Mesenchymal stem cell (in vitro differentiated cells and primary cell): Measurements from ENCODE around the gene DNAJC5G.
"Not testable (repeated sequence)": the region's sequence is repeated elsewhere in the genome, so short reads cannot be mapped to it uniquely, and the experiment has no call there.

Source experiments
- DNase-seq: peaks from one replicate; pipeline ENCODE4 v3.0.0-alpha.2; 2013
- H2AFZ ChIP-seq: one replicate; pipeline ENCODE4 v1.6.1; 2013; ENCODE audit warnings: low read depth, mild to moderate bottlenecking, control low read depth, inconsistent platforms, low read length, moderate library complexity
- H2AK5ac ChIP-seq: 2 replicates; pipeline ENCODE4 v1.6.1; 2013; ENCODE audit warnings: low read length, moderate library complexity, mild to moderate bottlenecking, inconsistent platforms; ENCODE audit not compliant: severe bottlenecking
- H2BK120ac ChIP-seq: one replicate; pipeline ENCODE4 v1.6.1; 2013; ENCODE audit warnings: low read depth, mild to moderate bottlenecking, inconsistent platforms, low read length, moderate library complexity
- H2BK12ac ChIP-seq, 2 experiments: one replicate each; pipeline ENCODE4 v1.6.1; 2013; ENCODE audit warnings: inconsistent platforms in 2 of 2, low read length in 2 of 2, mild to moderate bottlenecking in 2 of 2, moderate library complexity in 2 of 2, control low read depth in 1 of 2
- H2BK15ac ChIP-seq: one replicate; pipeline ENCODE4 v1.6.1; 2013; ENCODE audit warnings: mild to moderate bottlenecking, low read depth, inconsistent platforms; ENCODE audit not compliant: poor library complexity, severe bottlenecking
- H2BK5ac ChIP-seq: 2 replicates; pipeline ENCODE4 v1.6.1; 2013; ENCODE audit warnings: low read depth, mild to moderate bottlenecking, low read length, control low read depth, inconsistent platforms; ENCODE audit not compliant: poor library complexity, severe bottlenecking
- H3K14ac ChIP-seq, 2 experiments: one replicate each; pipeline ENCODE4 v1.6.1; 2013; ENCODE audit warnings: inconsistent platforms in 2 of 2, low read length in 2 of 2, control low read depth in 1 of 2, mild to moderate bottlenecking in 1 of 2, moderate library complexity in 1 of 2
- H3K18ac ChIP-seq, 2 experiments: one replicate each; pipeline ENCODE4 v1.6.1; 2013; ENCODE audit warnings: inconsistent platforms in 2 of 2, low read length in 2 of 2, control low read depth in 1 of 2, low read depth in 1 of 2, mild to moderate bottlenecking in 1 of 2
- H3K23ac ChIP-seq, 2 experiments: one replicate each; pipeline ENCODE4 v1.6.1; 2013; ENCODE audit warnings: inconsistent platforms in 2 of 2, low read length in 2 of 2, mild to moderate bottlenecking in 2 of 2, moderate library complexity in 2 of 2, control low read depth in 1 of 2
- H3K27ac ChIP-seq: 2 replicates; pipeline ENCODE4 v1.5.1; 2013; ENCODE audit warnings: mild to moderate bottlenecking, moderate library complexity, low read length, control low read depth, inconsistent platforms; ENCODE audit not compliant: poor library complexity, severe bottlenecking
- H3K27me3 ChIP-seq, 2 experiments: 2 replicates each; pipeline versions ENCODE4 v1.6.1 to v1.7.0; 2013; ENCODE audit warnings: low read length in 2 of 2, mild to moderate bottlenecking in 2 of 2, moderate library complexity in 2 of 2, control low read depth in 1 of 2, inconsistent platforms in 1 of 2; ENCODE audit not compliant: control insufficient read depth in 1 of 2, insufficient read depth in 1 of 2
- H3K36me3 ChIP-seq, 2 experiments: 2 replicates each; pipeline versions ENCODE4 v1.6.1 to v1.7.0; 2013; ENCODE audit warnings: low read length in 2 of 2, control low read depth in 1 of 2, inconsistent platforms in 1 of 2, low read depth in 1 of 2, mild to moderate bottlenecking in 1 of 2; ENCODE audit not compliant: insufficient read depth in 2 of 2, control insufficient read depth in 1 of 2
- H3K4ac ChIP-seq, 2 experiments: one replicate each; pipeline ENCODE4 v1.6.1; 2013; ENCODE audit warnings: inconsistent platforms in 2 of 2, low read length in 2 of 2, mild to moderate bottlenecking in 2 of 2, moderate library complexity in 2 of 2, control low read depth in 1 of 2, low read depth in 1 of 2
- H3K4me1 ChIP-seq: 2 replicates; pipeline ENCODE4 v1.6.1; 2013; ENCODE audit warnings: low read depth, low read length, control low read depth; ENCODE audit not compliant: control insufficient read depth, insufficient read depth
- H3K4me2 ChIP-seq: 2 replicates; pipeline ENCODE4 v1.6.1; 2013; ENCODE audit warnings: low read length, mild to moderate bottlenecking, inconsistent platforms; ENCODE audit not compliant: poor library complexity, severe bottlenecking
- H3K4me3 ChIP-seq, 2 experiments: 2 replicates each; pipeline versions ENCODE4 v1.5.1 to v1.7.0; 2013; ENCODE audit warnings: low read length in 2 of 2, mild to moderate bottlenecking in 2 of 2, control low read depth in 1 of 2, low read depth in 1 of 2; ENCODE audit not compliant: insufficient read depth in 1 of 2
- H3K79me1 ChIP-seq: replicated peaks from 2 replicates; pipeline ENCODE4 v1.6.1; 2013; ENCODE audit warnings: mild to moderate bottlenecking, control low read depth, low read length, inconsistent platforms; ENCODE audit not compliant: poor library complexity, severe bottlenecking
- H3K9ac ChIP-seq: 2 replicates; pipeline ENCODE4 v1.7.0; 2013; ENCODE audit warnings: mild to moderate bottlenecking, low read length, moderate library complexity
- H3K9me3 ChIP-seq: 2 replicates; pipeline ENCODE4 v1.7.0; 2013; ENCODE audit warnings: mild to moderate bottlenecking, low read length; ENCODE audit not compliant: control insufficient read depth
- H4K8ac ChIP-seq: one replicate; pipeline ENCODE4 v1.6.1; 2013; ENCODE audit warnings: inconsistent platforms, mild to moderate bottlenecking, low read length, moderate library complexity
- H4K91ac ChIP-seq: one replicate; pipeline ENCODE4 v1.6.1; 2013; ENCODE audit warnings: mild to moderate bottlenecking, low read length, inconsistent platforms
- WGBS: methylation state at CpG from one replicate; pipeline ENCODE4 v1.1.7; 2013; ENCODE audit warnings: mixed read lengths; 5-methylcytosine and 5-hydroxymethylcytosine counted together

The DNAJC5G gene

GRCh38 chr2:27315122-27315521 is 39.9 kb downstream of the DNAJC5G start:
- Histone ChIP-seq H3K18ac (no peak overlapping the region), H3K23ac (no peak overlapping the region), H3K79me1 (peaks cover 18% of the 10 kb centered on the region), H2AFZ (no peak overlapping the region), H3K27me3 (no peaks in the 10 kb centered on the region), H3K27ac (no peak overlapping the region), H4K91ac (no peak overlapping the region), H3K4me3 (no peak overlapping the region), H3K9ac (no peak overlapping the region), H3K4me2 (no peak overlapping the region), H3K36me3 (peaks cover 30 to 46% of the 10 kb centered on the region in 2 experiments), H2BK120ac (no peak overlapping the region), H3K4me1 (no peaks in the 10 kb centered on the region), H2BK5ac (no peak overlapping the region), H4K8ac (no peak overlapping the region), H2AK5ac (no peak overlapping the region), H3K14ac (no peak overlapping the region), H3K9me3 (no peaks in the 10 kb centered on the region), H3K4ac (no peak overlapping the region), H2BK12ac (no peak overlapping the region), H2BK15ac (no peak overlapping the region)
- 76% methylated on average over 8 of the region's 8 CpGs for WGBS
- DNase-seq: no peak

- Histone ChIP-seq H3K4me2 (no peak overlapping the region), H3K4ac (no peak overlapping the region), H2BK12ac (no peak overlapping the region), H3K23ac (no peak overlapping the region), H3K4me1 (peaks cover 5% of the 10 kb centered on the region), H3K27ac (no peak overlapping the region), H3K18ac (no peak overlapping the region), H3K9me3 (no peaks in the 10 kb centered on the region), H4K8ac (no peak overlapping the region), H2AK5ac (no peak overlapping the region), H3K27me3 (no peaks in the 10 kb centered on the region), H3K14ac (no peak overlapping the region), H2AFZ (no peak overlapping the region), H3K79me1 (peaks cover 18% of the 10 kb centered on the region), H4K91ac (no peak overlapping the region), H3K9ac (no peak overlapping the region), H3K36me3 (peaks cover 23 to 34% of the 10 kb centered on the region in 2 experiments), H2BK120ac (no peak overlapping the region), H2BK15ac (no peak overlapping the region), H3K4me3 (no peak overlapping the region), H2BK5ac (no peak overlapping the region)
- no peak for DNase-seq
- 96% methylated on average over 11 of the region's 12 CpGs for WGBS
Observed at GRCh38 chr2:27316655-27317412, 41.6 kb downstream of the DNAJC5G start.

- not testable (repeated sequence) for H3K4me2 ChIP-seq, H3K23ac ChIP-seq, H2BK15ac ChIP-seq, H3K14ac ChIP-seq, H3K4me3 ChIP-seq, H3K18ac ChIP-seq, H4K91ac ChIP-seq, H3K27me3 ChIP-seq, H2AFZ ChIP-seq, H3K9me3 ChIP-seq, H3K9ac ChIP-seq, DNase-seq, H3K27ac ChIP-seq, H4K8ac ChIP-seq, H3K4ac ChIP-seq, H2BK120ac ChIP-seq, H2BK5ac ChIP-seq, H2AK5ac ChIP-seq, H2BK12ac ChIP-seq
- Histone ChIP-seq H3K36me3 (peaks cover 21 to 27% of the 10 kb centered on the region in 2 experiments), H3K4me1 (peaks cover 13% of the 10 kb centered on the region), H3K79me1 (peaks cover 24% of the 10 kb centered on the region)
- WGBS: 94% methylated on average over 15 of the region's 15 CpGs
Observed at GRCh38 chr2:27319839-27320238, 44.6 kb downstream of the DNAJC5G start.

- H2BK15ac ChIP-seq: no peak overlapping the region
- peak overlapping the region in 1 of 2 experiments; percentile 45 for H2BK12ac ChIP-seq
- H2AK5ac ChIP-seq: no peak overlapping the region
- no peak overlapping the region for H4K91ac ChIP-seq
- no peak overlapping the region for H4K8ac ChIP-seq
- H3K4me3 ChIP-seq: peak overlapping the region in 1 of 2 experiments; percentile 91
- H3K9me3 ChIP-seq: no peaks in the 10 kb centered on the region
- H3K36me3 ChIP-seq: peaks cover 18 to 25% of the 10 kb centered on the region in 2 experiments
- no peak overlapping the region for H3K23ac ChIP-seq
- H2BK120ac ChIP-seq: no peak overlapping the region
- peak; percentile 98 for DNase-seq
- peak overlapping the region; percentile 99 for H3K9ac ChIP-seq
- H3K4me1 ChIP-seq: peaks cover 13% of the 10 kb centered on the region
- no peak overlapping the region for H3K4ac ChIP-seq
- no peaks in the 10 kb centered on the region for H3K27me3 ChIP-seq
- no peak overlapping the region for H2AFZ ChIP-seq
- H3K79me1 ChIP-seq: peaks cover 22% of the 10 kb centered on the region
- no peak overlapping the region for H2BK5ac ChIP-seq
- H3K27ac ChIP-seq: peak overlapping the region; percentile 62
- no peak overlapping the region for H3K18ac ChIP-seq
- no peak overlapping the region for H3K14ac ChIP-seq
- WGBS: 28% methylated on average over 8 of the region's 8 CpGs
- H3K4me2 ChIP-seq: peak overlapping the region; percentile 17
Observed at GRCh38 chr2:27320958-27321543, 45.8 kb downstream of the DNAJC5G start.
